DND-41 (cell line): Measurements from ENCODE around the gene SYT1.
"Not testable (repeated sequence)": the region's sequence is repeated elsewhere in the genome, so short reads cannot be mapped to it uniquely, and the experiment has no call there.

Experiments used
- ATAC-seq: fragments of 200-7000 bp; cut with Tn5 transposase; 3 replicates; pipeline ENCODE4 v1.9.1; 2021; ENCODE audit warnings: low read depth; ENCODE audit not compliant: insufficient read depth
- DNase-seq: peaks from one replicate; pipeline ENCODE4 v3.0.0-alpha.2; 2020
- H2AFZ ChIP-seq: 2 replicates; pipeline ENCODE4 v1.6.0; 2012; ENCODE audit warnings: low read depth, low read length
- H3K27ac ChIP-seq: 2 replicates; pipeline ENCODE4 v1.5.1; 2012; ENCODE audit warnings: low read length, inconsistent platforms
- H3K27me3 ChIP-seq: fragments of 200-600 bp; sonication (generic); 2 replicates; pipeline ENCODE4 v1.6.0; 2012; ENCODE audit warnings: low read length, mild to moderate bottlenecking, inconsistent platforms; ENCODE audit not compliant: insufficient read depth, poor library complexity
- H3K36me3 ChIP-seq: 2 replicates; pipeline ENCODE4 v1.5.1; 2012; ENCODE audit warnings: low read length, inconsistent platforms; ENCODE audit not compliant: insufficient read depth
- H3K4me1 ChIP-seq: 2 replicates; pipeline ENCODE4 v1.5.1; 2012; ENCODE audit warnings: mild to moderate bottlenecking, low read length; ENCODE audit not compliant: insufficient read depth
- H3K4me2 ChIP-seq: 2 replicates; pipeline ENCODE4 v1.6.0; 2012; ENCODE audit warnings: mild to moderate bottlenecking, moderate library complexity, low read length, inconsistent platforms; ENCODE audit not compliant: insufficient read depth
- H3K4me3 ChIP-seq, 2 experiments: fragments of 200-600 bp in 1 of 2; shearing (Covaris generic) in 1 of 2; 2 replicates each; pipeline ENCODE4 v1.5.1; 2012 to 2016; ENCODE audit warnings: inconsistent platforms in 2 of 2, low read length in 2 of 2, mild to moderate bottlenecking in 2 of 2, low read depth in 1 of 2, moderate library complexity in 1 of 2
- H3K79me2 ChIP-seq: 2 replicates; pipeline ENCODE4 v1.6.0; 2012; ENCODE audit warnings: low read length, inconsistent platforms; ENCODE audit not compliant: insufficient read depth
- H3K9ac ChIP-seq: 2 replicates; pipeline ENCODE4 v1.6.0; 2012; ENCODE audit warnings: low read depth, mild to moderate bottlenecking, inconsistent platforms, low read length, moderate library complexity
- H3K9me3 ChIP-seq: 2 replicates; pipeline ENCODE4 v1.5.1; 2012; ENCODE audit warnings: low read length, moderate library complexity, mild to moderate bottlenecking, inconsistent platforms; ENCODE audit not compliant: insufficient read depth, severe bottlenecking
- H4K20me1 ChIP-seq: 2 replicates; pipeline ENCODE4 v1.6.0; 2012; ENCODE audit warnings: low read length; ENCODE audit not compliant: insufficient read depth
- EZH2 ChIP-seq: IDR thresholded peaks from 3 replicates; pipeline ENCODE4 v1.6.1; 2012; ENCODE audit warnings: borderline replicate concordance, low read depth, mild to moderate bottlenecking, moderate library complexity, low read length, inconsistent platforms; ENCODE audit not compliant: severe bottlenecking
- TF ChIP-seq, protein P1 (sequence below): IDR thresholded peaks from 2 replicates; pipeline ENCODE4 v1.5.1; 2012; ENCODE audit warnings: borderline replicate concordance, low read length, moderate library complexity, mild to moderate bottlenecking; ENCODE audit not compliant: poor library complexity, severe bottlenecking; ENCODE audit errors: extremely low read depth

SYT1 gene

DNA sequence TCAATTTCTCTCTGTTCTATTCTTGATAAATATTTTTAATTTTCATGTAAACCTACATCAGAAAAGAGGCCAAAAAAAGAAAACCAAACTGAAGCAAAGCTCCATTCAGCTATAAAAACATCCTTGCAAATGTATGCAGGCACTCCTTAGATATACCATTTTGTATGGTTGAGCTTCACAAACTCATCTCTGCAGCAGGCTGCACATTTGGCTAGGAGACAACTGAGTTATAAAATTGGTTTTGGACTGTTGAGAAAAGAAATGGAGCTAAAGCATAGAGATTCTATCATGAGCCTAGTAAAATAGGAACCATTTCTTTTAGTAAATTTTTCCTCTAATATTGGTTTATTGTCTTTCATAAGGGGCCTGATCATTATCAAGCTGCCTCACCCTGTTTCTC is 156.4 kb downstream of the SYT1 start:
- Histone ChIP-seq H3K9ac (no peak overlapping the region), H3K9me3 (no peaks in the 10 kb centered on the region), H3K4me3 (no peak overlapping the region), H2AFZ (no peak overlapping the region), H3K27ac (no peak overlapping the region), H3K4me1 (no peaks in the 10 kb centered on the region), H3K79me2 (no peaks in the 10 kb centered on the region), H3K36me3 (no peaks in the 10 kb centered on the region), H4K20me1 (no peaks in the 10 kb centered on the region), H3K27me3 (no peaks in the 10 kb centered on the region), H3K4me2 (no peak overlapping the region)
- ATAC-seq (no peak), DNase-seq (no peak)
- no peak for TF ChIP-seq EZH2
- TF ChIP-seq, protein P1, sequence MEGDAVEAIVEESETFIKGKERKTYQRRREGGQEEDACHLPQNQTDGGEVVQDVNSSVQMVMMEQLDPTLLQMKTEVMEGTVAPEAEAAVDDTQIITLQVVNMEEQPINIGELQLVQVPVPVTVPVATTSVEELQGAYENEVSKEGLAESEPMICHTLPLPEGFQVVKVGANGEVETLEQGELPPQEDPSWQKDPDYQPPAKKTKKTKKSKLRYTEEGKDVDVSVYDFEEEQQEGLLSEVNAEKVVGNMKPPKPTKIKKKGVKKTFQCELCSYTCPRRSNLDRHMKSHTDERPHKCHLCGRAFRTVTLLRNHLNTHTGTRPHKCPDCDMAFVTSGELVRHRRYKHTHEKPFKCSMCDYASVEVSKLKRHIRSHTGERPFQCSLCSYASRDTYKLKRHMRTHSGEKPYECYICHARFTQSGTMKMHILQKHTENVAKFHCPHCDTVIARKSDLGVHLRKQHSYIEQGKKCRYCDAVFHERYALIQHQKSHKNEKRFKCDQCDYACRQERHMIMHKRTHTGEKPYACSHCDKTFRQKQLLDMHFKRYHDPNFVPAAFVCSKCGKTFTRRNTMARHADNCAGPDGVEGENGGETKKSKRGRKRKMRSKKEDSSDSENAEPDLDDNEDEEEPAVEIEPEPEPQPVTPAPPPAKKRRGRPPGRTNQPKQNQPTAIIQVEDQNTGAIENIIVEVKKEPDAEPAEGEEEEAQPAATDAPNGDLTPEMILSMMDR, result no peak

DNA sequence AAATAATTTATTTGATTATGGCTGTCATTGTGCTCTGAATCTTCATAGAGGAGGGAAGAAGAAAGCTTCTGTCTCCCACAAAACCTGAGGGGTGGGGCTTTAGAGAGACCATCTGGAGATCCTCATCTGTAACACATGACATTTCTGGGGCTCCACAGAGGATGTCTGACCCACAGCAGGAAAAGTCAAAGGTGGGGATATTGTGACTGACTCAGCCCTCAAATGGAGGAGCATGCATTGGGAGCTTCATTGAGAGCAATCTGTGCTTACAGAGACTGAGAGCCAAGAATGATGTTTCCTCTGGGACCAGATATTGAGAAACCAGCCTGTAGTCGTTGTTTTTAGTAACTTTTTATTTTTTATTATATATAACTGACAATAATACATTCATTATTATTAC is 158.7 kb downstream of the SYT1 start:
- Histone ChIP-seq H3K4me2 (no peak overlapping the region), H3K79me2 (no peaks in the 10 kb centered on the region), H3K4me1 (no peaks in the 10 kb centered on the region), H3K4me3 (no peak overlapping the region), H3K27ac (no peak overlapping the region), H2AFZ (no peak overlapping the region), H3K9ac (no peak overlapping the region), H4K20me1 (no peaks in the 10 kb centered on the region), H3K27me3 (no peaks in the 10 kb centered on the region), H3K9me3 (no peaks in the 10 kb centered on the region), H3K36me3 (no peaks in the 10 kb centered on the region)
- no peak for ATAC-seq
- DNase-seq, result no peak
- TF ChIP-seq, protein P1, result no peak
- TF ChIP-seq EZH2, result no peak

DNA sequence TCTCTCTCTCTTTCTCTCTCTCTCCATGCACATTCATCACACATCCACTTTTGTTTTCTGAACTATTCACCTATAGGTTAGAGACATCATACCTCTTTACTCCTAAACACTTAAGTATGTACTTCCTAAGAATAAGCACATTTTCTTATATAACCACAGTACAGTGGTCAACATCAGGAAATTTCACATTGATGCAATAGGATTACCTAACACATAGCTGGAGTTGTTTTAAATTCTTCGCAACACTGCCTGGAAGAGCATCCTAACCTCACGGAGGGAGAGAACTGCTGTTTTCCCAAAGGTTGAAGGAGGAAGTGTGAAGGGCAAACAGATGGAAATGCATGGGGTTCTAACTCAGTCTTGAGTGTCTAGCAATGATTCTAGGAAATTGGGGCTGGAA is 159.2 kb downstream of the SYT1 start:
- H3K4me2 ChIP-seq, result no peak overlapping the region
- H3K79me2 ChIP-seq, result no peaks in the 10 kb centered on the region
- no peaks in the 10 kb centered on the region for H4K20me1 ChIP-seq
- H3K36me3 ChIP-seq, result no peaks in the 10 kb centered on the region
- DNase-seq (no peak), ATAC-seq (no peak)
- no peak for TF ChIP-seq EZH2
- TF ChIP-seq, protein P1, result no peak
- H2AFZ ChIP-seq, result no peak overlapping the region
- no peaks in the 10 kb centered on the region for H3K9me3 ChIP-seq
- H3K4me1 ChIP-seq, result no peaks in the 10 kb centered on the region
- H3K27me3 ChIP-seq, result no peaks in the 10 kb centered on the region
- H3K9ac ChIP-seq, result no peak overlapping the region
- H3K27ac ChIP-seq, result no peak overlapping the region
- no peak overlapping the region for H3K4me3 ChIP-seq

DNA sequence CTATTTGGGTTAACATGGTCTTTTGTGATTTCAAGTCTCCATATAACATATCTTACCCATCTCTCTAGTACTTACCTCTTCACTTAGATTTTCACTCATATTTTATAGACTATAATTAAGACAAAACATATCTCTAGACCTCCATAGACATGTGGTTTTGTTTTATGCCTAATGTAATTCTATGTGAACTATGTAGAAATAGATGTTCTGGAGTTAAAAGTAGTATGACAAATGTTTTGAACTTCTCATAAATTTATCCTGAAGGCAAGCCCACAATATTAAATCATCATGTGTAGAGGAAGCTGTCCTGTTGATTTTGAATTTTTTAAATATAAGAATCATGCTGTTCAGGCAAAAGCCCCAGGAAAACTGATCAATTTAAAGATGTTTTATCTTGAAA is 169.2 kb downstream of the SYT1 start:
- H3K4me1 ChIP-seq, result no peaks in the 10 kb centered on the region
- H3K9ac ChIP-seq, result no peak overlapping the region
- H4K20me1 ChIP-seq, result no peaks in the 10 kb centered on the region
- TF ChIP-seq, protein P1, result no peak
- TF ChIP-seq EZH2, result no peak
- no peaks in the 10 kb centered on the region for H3K36me3 ChIP-seq
- no peak overlapping the region for H2AFZ ChIP-seq
- H3K4me2 ChIP-seq, result no peak overlapping the region
- no peak for ATAC-seq
- H3K4me3 ChIP-seq, result no peak overlapping the region
- no peaks in the 10 kb centered on the region for H3K27me3 ChIP-seq
- H3K79me2 ChIP-seq, result no peaks in the 10 kb centered on the region
- no peak overlapping the region for H3K27ac ChIP-seq
- DNase-seq, result no peak
- H3K9me3 ChIP-seq, result no peaks in the 10 kb centered on the region

DNA sequence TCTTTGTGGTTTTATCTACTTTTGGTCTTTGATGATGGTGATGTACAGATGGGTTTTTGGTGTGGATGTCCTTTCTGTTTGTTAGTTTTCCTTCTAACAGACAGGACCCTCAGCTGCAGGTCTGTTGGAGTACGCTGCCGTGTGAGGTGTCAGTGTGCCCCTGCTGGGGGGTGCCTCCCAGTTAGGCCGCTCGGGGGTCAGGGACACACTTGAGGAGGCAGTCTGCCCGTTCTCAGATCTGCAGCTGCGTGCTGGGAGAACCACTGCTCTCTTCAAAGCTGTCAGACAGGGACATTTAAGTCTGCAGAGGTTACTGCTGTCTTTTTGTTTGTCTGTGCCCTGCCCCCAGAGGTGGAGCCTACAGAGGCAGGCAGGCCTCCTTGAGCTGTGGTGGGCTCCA is 180.2 kb downstream of the SYT1 start:
- not testable (repeated sequence) for H3K27ac ChIP-seq, H3K4me1 ChIP-seq, H2AFZ ChIP-seq, ATAC-seq, H3K36me3 ChIP-seq, H3K4me3 ChIP-seq, H3K79me2 ChIP-seq, DNase-seq, H3K27me3 ChIP-seq, H3K4me2 ChIP-seq, H4K20me1 ChIP-seq, H3K9ac ChIP-seq, H3K9me3 ChIP-seq
